Measurements from ENCODE around the gene PDK2.
A peak's percentile ranks its signal among the peaks of the same experiment; 100 is the strongest.

PDK2 gene

GRCh38 chr17:50079334-50080095, 15.6 kb upstream of the PDK2 start:
- DNase-seq (ENCODE audit: low spot score): peak; percentile 53

- DNase-seq (ENCODE audit: low spot score): no peak
These were observed 15.1 kb upstream of the PDK2 start for GRCh38 chr17:50080096-50080480.

DNA sequence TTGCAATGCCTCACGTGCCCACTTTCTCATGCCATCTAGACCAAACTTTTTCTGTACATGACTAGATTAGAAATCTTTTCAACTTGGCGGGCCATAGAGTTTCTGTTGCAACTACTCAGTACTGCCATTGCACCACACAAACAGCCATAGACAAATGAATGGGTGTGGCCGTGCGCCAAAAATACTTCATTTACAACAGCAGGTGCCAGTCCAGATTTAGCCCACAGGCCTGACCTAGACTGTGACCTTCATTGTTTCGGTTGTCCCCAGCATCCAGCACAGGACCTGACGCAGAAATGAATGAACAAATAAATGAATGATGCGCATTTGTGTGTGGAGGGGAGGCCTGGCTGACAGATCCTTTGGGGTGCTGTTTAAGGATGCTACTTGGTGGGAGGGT, 14.3 kb upstream of the PDK2 start:
- DNase-seq (ENCODE audit: low spot score): no peak

DNA sequence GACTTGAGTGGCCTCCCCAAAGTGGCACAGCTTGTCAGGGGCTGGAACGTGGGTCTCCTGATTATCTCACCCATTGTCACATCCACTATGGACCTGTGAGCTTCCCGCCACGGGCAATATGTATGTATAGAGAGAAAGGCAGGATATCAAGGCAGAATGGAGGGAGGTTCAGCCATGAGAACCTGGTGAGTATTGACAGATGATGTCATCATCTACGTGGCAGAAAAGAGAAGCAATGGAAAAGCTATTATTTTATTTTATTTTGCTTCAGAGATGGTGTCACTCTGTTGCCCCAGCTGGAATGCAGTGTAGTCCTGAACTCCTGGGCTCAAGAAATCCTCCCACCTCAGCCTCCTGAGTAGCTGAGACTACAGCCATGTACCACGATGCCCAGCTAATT, 13.4 kb upstream of the PDK2 start:
- DNase-seq (ENCODE audit: low spot score): no peak

GRCh38 chr17:50087246-50087911, 7.8 kb upstream of the PDK2 start:
- DNase-seq (ENCODE audit: low spot score): peak; percentile 70

DNA sequence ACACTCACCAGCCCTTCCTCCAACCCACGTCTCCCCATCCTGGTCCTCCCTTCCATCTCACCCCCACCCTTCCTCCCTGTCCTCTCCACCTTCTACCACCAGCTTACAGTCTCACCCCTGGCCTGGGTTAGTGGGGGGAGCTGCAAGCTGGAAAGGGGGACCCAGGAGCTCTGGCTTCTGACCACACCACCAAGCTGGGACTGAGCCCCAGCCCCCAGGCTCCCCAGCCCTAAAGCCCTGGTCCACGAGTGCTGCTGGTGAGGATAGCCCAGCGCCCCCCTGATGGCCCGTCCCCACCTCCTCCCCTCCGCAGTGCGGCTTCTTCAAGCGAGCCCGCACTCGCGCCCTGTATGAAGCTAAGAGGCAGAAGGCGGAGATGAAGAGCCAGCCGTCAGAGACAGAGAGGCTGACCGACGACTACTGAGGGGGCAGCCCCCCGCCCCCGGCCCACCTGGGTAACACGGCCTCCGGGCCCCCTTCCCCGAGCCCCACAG, 7.2 kb upstream of the PDK2 start:
- DNase-seq (ENCODE audit: low spot score): no peak

DNA sequence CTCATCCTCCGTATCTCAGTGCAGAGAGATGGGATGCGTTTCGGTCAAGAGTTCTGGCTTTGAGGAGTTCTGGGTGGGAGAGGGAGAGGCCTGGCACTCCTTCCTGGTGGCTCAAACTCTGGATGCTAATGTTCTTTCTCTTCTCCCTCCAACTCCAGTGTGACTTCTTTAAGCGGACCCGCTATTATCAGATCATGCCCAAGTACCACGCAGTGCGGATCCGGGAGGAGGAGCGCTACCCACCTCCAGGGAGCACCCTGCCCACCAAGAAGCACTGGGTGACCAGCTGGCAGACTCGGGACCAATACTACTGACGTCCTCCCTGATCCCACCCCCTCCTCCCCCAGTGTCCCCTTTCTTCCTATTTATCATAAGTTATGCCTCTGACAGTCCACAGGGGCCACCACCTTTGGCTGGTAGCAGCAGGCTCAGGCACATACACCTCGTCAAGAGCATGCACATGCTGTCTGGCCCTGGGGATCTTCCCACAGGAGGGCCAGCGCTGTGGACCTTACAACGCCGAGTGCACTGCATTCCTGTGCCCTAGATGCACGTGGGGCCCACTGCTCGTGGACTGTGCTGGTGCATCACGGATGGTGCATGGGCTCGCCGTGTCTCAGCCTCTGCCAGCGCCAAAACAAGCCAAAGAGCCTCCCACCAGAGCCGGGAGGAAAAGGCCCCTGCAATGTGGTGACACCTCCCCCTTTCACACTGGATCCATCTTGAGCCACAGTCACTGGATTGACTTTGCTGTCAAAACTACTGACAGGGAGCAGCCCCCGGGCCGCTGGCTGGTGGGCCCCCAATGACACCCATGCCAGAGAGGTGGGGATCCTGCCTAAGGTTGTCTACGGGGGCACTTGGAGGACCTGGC, 6.0 kb upstream of the PDK2 start:
- no peak for DNase-seq (ENCODE audit: low spot score)

- no peak for DNase-seq (ENCODE audit: low spot score)
These were observed 5.1 kb upstream of the PDK2 start for GRCh38 chr17:50090071-50090470.

DNA sequence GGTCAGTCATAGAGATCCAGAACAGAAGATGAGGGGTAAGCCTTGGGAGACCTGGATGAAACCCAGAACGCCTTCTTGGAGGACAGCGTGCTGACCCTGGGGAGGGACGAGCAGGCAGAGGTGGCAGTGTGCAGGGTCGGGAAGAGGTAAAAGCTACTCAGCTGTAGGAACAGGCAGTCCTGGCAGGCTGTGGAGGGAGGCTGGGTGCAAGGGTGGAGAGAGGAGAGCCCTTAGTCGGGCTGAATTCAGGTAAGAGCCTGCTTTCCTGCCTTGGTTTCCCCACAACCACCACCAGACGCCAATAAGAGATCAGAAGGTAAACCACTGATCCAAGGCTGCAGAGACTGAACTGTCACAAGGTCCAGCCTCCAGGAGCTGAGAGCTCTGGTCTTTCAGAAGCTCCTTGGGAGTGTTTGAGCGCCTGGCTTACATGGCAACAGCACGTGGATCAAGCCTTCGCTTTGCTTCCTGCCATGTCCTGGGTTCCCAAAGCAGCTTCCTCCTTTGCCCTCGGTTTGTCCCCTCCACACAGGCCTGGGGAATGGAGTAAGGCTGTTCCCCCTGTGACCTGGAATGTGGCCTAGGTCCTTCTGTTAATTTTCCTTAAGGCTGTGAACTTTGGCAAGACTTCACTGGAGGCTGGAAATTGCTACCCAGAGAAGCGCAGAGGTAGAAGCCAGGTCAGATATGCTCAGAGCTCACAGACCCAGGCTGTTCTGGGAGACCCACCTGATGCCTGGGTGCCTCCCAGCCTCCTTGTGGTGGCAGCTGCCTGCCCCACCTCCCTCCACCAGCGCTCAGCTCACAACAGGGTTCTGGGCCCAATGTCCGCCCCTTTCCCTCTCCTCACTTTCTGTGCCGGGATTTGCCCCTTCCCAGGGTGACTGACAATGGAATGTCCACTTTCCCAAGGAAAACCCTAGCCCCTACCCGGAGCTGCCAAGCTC, 3.9 kb upstream of the PDK2 start:
- DNase-seq (ENCODE audit: low spot score): no peak

GRCh38 chr17:50091918-50092285, 3.2 kb upstream of the PDK2 start:
- DNase-seq (ENCODE audit: low spot score): no peak

GRCh38 chr17:50093246-50093645, 1.9 kb upstream of the PDK2 start:
- DNase-seq (ENCODE audit: low spot score): no peak

DNA sequence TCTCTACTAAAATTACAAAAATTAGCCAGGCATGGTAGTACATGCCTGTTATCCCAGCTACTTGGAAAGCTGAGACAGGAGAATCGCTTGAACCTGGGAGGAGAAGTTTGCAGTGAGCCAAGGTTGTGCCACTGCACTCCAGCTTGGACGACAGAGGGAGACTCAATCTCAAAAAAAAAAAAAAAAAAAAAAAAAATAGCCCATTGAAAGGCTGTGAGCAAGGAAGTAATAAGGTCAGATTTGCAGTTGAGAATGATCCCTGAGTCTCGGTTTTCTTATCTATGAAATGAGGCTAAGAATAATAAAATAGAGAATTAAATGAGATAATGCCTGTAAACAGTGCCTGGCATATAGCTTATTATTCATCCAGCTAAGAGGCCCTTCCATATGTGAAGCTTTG, 1.3 kb upstream of the PDK2 start:
- DNase-seq (ENCODE audit: low spot score): no peak

DNA sequence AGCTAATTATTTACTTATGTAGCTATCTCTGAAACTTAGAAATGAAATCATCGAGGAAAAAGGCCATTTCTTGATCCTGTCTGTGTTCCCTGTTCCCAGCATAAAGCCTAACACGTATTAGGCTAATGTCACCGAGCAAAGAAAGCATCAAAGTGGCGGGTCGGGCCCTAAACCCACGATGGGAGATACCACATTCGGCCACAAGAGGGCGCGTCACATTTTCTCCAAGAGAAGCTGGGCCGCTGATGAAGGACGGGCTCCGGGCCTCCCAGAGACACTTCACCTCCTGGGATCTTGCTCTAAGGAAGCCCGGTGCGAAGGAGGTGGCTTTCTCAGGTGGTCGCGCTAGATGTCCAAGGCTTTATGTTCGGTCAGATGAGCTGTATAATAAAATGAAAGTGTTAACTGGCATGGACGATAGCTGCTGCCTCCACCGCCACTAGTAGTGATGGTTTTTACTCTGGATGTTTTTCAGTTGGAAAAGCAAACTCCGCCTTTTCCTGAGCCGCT, 853 bp upstream of the PDK2 start:
- DNase-seq (ENCODE audit: low spot score): peak; percentile 83

DNA sequence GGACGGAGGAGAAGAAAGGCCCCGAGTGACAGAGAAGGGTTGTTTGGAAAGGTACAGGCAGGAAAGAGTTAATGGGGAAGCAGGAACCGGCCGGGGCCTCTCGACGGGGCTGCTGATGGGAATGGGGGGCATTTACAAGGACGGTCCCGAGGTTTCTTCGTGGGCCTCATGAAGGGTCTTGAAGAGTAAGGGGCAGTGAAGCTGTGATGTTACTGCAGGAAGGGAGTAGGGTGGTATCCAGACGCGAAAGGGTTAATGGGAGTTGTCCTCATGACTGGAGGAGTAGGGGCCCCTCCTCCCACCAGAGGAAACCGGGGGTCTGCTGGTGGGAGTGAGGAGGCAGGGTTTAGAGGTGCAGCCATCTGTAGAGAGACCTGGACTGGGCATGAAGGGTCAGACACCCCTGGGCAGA, 481 bp downstream of the PDK2 start:
- no peak for DNase-seq (ENCODE audit: low spot score)

GRCh38 chr17:50096092-50096491, 941 bp downstream of the PDK2 start:
- DNase-seq (ENCODE audit: low spot score): no peak

DNA sequence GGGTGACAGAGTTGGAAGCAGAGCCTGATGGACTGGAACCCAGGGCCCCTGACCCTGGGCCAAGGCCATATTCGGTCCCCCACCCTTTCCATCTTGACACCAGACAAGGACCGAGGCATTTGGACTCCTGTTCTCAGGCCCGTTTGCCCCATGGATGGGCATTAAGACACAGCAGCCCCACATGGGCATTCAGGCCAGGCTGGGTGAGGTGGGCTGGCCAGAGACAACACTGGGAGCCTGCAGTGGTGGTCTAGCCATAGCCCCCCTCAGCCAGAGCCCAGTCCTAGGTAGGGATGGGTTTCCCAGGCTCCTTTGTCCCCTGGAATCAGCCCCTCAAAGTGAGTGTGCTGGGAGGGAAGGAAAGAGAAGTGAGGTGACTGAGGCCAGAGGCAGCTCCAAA, 1.6 kb downstream of the PDK2 start:
- DNase-seq (ENCODE audit: low spot score): no peak

GRCh38 chr17:50097455-50097854, 2.3 kb downstream of the PDK2 start:
- DNase-seq (ENCODE audit: low spot score): no peak

- no peak for DNase-seq (ENCODE audit: low spot score)
These were observed 2.8 kb downstream of the PDK2 start for GRCh38 chr17:50097926-50098325.

- DNase-seq (ENCODE audit: low spot score): no peak
These were observed 3.4 kb downstream of the PDK2 start for GRCh38 chr17:50098583-50098982.

DNA sequence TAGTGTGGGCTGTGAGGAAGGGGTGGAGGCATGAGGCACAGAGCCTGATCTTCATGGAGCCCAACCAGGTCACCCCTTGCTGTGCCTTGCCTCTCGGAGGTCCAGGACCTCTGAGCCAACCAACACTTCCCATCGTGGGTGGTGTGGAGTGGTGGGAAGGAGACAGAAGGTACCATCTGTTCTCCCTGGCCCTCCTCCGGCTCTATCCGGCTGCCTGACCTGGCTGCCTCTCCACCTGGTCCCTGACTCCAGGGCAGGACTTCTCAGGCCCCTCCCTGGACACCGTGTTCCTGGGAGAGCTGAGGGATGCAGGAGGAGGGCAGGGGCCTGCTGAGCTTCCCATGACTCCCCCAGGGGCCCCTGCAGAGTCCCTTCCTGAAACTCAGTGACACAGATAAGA, 3.9 kb downstream of the PDK2 start:
- DNase-seq (ENCODE audit: low spot score): no peak

GRCh38 chr17:50100480-50100883, 5.3 kb downstream of the PDK2 start:
- DNase-seq (ENCODE audit: low spot score): peak; percentile 31

Data from SW480 (cell line).